ENCODE results near the gene PHLDA1. TPM values are rescaled to one million over a fixed set of nuclear protein-coding genes. Genes with fewer than 3 reads are reported as not detected.
"Not testable (repeated sequence)": the region's sequence is repeated elsewhere in the genome, so short reads cannot be mapped to it uniquely, and the experiment has no call there.

The PHLDA1 gene
- total RNA-seq, 1 donor from 2014 or later, result 147 TPM

DNA sequence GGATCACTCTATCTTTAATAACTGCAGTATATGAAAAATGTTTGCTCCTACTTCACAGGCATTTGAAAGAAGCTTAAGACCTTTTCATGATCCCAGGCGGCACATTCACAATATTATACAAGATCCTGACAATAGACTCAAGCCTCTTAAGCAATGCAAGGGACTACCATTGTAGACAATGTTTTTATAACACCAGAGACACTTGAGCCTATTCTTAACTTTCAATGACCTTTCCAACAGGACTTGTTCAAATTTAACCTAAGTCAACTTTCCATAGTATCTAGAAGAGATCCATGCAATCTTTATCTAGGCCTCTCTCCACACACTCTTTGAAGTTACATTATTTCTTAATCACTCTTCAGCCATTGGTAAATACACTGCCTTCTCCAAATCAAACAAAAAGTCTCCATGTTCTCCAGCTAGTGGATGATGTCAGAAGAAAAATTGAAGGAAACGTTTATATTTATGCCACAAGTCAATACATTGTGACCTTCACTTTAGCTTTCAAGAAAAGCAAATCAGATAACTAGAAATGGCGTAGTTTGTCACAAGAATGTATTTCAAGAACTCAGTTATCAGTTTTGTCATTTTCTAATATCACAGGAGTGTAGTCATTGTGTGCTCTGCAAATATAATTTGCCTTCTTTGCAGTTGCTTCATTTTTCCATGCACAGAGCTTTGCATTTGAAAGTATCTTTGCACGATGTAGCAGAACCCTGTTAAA, 41.2 kb downstream of the PHLDA1 start:
- no peak for DNase-seq (ENCODE audit: extremely low read depth, low read depth, low spot score)

DNA sequence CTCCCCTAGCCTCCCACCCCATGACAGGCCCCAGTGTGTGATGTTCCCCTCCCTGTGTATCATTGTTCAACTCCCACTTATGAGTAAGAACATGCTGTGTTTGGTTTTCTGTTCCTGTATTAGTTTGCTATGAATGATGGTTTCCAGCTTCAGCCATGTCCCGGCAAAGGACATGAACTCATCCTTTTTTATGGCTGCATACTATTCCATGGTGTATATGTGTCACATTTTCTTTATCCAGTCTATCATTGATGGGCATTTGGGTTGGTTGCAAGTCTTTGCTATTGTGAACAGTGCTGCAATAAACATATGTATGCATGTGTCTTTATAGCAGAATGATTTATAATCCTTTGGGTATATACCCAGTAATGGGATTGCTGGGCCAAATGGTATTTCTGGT, 43.9 kb downstream of the PHLDA1 start:
- not testable (repeated sequence) for DNase-seq (ENCODE audit: extremely low read depth, low read depth, low spot score)

DNA sequence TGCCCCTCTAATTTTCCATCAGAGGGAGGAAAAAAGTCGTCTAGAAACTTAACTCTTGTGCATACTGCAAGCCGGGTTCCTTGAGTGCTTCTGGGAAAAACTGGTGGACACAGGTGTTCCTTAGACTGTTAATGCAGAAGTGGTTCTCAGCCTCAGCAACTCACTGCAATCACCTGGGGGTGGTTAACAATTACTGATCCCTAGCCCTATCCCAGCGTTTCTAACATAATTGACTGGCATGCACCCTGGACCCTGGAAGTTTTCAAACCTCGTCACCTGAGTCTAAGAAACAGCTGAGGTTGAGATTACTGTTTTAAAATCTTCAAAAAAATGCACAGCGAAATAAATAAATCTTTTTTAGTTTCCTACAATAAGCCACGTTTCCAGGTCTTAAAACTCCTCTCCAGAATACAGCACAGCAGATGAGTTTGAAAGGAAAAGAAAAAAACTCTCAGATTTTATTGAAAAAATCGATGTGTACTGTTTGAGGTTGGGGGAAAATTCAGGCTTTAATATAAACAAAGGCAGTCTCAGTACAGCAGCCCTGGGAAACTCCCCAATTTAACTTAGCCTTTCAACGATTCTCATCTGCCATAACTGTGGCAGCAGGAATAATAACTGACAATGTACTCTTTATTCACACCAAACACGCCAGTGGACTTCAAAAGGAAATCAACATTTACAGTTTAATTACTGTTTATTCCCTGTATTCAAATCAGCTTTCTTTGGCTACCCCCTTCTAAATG, 45.4 kb downstream of the PHLDA1 start:
- no peak for DNase-seq (ENCODE audit: extremely low read depth, low read depth, low spot score)

DNA sequence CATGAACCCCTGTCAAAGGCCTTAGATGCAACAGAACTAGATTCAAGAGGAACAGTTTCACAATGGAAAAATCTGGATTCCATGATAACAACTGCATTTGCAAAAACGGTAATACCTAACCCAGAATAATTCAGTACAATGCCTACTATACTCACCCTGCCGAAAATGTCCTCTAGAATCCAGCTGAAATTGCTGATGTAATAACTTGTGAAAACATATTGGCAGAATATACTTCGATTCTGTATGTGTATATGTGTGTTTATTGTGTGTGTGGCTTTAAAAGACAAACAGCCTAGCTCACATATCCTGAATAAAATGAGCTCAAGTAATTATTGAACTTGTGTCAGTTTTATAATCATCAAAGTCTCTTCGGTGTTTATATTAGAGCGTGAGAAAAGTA, 46.0 kb downstream of the PHLDA1 start:
- no peak for DNase-seq (ENCODE audit: extremely low read depth, low read depth, low spot score)

DNA sequence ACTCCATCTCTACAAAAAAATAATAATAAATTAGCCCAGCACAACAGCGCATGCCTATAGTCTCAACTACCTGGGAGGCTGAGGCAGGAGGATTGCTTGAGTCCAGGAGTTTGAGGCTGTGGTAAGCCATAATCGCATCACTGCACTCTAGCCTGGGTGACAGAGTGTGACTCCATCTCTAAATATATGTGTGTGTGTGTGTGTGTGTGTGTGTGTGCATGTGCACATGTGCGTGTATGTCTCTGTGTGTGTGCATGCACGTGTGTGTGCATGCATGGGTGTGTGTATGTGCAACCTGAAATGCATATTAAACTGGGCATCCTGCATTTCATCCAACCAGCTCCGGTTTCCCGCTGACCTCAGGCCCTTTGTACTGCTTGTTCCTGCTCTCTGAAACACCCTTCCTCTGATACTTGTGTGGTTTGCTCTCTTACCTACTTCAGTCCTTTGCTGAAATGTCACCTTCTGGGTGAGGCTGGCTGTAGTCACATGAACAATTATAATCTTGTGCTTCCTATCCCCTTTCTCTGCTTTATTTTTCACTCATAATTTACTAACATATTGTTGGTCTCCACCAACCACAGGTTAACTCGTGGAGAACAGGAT, 46.9 kb downstream of the PHLDA1 start:
- no peak for DNase-seq (ENCODE audit: extremely low read depth, low read depth, low spot score)

DNA sequence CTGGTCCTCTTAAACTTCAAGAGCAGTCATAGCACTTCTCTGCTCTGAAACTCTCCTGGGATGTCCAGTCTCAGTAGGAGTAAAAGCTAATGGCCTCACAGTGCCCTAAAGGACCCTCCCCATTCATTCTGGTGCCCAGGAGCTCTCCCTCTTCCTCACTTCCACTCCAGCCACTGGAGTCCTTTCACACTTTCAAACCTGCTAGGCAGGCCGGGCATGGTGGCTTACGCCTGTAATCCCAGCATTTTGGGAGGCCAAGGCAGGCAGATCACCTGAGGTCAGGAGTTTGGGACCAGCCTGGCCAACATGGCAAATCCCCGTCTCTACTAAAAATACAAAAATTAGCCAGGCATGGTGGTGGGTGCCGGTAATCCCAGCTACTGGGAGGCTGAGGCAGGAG, 47.7 kb downstream of the PHLDA1 start:
- DNase-seq (ENCODE audit: extremely low read depth, low read depth, low spot score), result not testable (repeated sequence)

DNA sequence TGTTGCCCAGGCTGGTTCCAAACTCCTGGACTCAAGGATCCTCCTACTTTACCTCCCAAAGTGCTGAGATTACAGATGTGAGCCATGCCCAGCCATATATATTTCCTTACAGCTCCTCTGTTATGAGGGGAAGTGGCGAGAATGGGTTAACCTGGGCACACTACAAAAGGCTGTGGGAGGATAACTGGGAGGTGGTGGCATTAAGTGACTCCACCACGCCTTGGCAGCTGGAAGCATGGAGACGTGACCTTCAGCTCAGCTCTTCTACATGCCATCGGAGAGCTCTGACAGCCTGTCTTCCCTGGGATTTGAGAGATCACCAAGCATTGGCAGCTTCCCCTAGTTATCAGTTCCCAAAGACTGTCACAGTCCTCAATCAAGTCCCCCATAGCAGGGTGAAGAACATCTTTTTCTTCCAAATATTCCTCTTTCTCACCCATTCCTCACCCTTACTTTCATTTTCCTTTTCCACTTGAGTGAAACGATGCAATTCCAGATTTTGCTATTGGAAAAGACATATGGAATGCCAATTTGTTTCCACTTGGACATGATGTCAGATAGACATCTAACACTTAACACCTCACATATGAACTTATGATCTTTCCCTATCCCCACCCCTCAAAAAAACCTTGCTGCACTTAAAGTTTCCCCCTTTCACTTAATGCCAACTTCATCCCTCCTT, 48.5 kb downstream of the PHLDA1 start:
- no peak for DNase-seq (ENCODE audit: extremely low read depth, low read depth, low spot score)

DNA sequence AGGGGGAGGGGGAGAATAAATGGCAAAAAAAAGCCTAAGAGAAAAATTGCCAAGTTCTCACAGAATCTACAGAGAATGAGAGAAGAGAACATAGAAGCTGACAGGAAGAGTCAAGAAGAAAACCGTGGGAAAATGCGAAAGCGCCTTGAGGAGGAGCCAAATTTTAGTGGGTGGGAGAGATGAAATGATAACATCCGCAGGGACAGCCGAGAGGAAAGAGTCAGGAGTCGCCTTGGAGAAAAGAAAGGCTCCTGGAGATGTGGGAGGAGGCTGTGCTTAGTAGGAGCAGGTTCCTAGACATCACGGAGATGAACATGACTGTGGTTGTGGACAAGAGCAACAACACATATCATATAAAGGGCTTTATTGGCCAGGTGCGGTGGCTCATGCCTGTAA, 49.4 kb downstream of the PHLDA1 start:
- DNase-seq (ENCODE audit: extremely low read depth, low read depth, low spot score), result no peak

DNA sequence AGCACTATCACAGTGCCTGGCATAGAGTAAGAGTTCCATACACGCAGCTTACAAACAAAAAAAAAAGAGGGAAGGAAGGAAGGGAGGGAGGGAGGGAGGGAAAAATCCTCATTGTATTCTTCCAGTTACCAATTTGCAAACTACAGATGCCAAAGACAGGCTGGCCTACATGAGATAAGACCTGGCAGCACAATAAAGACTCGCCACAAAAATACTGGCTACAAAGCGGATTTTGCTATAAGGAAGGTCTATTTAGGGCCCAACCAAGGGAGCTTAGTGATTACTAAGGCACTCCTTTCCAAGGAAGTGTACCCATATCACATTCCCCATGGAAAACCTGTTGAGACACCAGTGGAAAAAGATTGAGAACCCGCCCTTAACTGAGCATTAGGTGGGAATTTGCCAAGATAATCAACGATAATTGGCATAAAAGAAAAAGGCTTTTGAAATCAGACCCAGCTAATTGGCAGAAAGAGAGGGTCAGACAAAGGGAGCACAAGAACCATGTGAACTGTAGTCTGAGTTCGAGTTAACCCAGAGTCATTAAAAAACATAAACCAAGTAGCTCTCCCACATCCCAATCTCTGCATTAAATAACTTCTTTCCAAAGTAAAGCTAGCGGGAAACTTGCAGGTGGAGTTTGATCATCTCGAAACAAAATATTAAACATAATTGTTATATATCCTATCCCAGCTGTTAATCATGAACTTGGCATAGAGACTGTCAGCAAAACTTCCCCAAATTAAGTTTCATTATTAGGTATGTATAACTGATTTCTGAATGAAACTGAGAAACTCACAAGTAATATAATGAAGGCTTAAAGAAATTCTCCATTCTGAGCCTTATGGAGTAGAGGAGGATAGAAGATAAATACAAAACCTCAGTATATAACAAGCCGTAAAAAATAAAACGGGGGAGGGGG, 50.1 kb downstream of the PHLDA1 start:
- DNase-seq (ENCODE audit: extremely low read depth, low read depth, low spot score), result no peak

DNA sequence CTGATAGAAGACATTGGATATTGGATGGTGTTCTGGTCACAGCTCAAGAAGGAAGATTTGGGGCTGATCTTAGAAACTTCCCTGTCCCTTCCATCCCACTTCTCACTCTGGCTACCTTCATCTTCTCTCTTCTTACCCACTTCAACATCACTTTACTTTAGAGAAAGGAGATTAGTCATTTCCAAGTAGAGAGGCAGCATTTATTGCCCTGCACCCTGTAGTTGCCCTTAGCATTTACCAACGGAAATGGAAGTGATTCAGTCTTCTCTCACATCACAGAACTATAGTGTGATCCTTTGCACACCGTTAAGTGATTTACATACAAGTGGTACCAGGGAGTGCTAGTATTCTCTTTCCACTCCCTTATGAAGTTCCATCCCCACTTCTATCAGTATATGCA, 52.4 kb downstream of the PHLDA1 start:
- peak; percentile 73 for DNase-seq (ENCODE audit: extremely low read depth, low read depth, low spot score)

DNA sequence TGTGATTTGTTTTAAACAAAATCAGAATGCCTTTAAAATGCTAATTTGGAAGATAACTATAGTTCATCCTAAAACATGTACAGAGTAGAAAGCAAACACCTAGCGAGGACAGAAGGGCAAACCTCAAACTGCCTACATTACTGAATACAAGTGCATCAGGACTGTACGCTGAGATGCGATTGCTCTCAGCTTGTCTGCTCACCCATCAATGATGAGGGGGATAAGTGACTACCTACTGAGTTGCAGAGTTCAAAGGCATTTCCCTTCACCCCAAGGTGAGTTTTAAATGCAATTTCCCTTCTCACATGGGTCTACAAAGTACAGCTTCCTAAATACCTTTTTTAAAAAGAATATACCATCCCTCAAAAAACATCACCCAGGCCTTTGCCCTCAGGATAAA, 52.9 kb downstream of the PHLDA1 start:
- no peak for DNase-seq (ENCODE audit: extremely low read depth, low read depth, low spot score)

DNA sequence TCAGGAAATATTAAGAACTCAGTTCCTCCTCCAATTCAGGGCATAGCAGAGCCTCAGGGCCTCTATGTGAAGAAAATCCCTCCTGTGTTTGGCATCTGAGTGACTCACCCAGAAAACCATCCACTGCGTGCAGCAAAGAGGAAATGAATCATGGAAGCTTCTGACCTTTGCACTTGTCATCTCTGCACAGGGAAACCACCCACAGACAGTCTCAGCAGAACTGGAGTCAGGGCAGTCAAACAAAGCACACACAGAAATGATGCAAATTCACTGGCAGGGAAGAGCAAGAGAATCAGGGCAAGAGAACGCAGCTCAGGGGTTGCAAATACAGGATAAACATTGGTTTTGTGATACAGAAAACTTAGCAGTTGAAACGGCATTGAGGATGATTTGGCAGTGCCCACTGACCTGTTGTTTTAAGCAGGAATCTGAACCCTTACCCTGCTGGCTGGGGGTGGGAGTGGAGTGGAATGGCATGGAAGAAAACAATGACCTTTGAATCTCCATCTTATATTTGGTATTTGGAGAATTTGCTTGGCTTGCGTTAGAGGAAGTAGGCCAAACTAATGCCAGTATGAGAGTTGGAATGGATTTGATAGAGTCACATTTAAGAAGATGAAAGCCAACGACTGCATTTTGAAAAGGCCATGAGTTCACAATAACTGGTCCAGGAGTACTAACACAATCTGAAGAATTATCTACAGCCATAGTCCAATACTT, 53.5 kb downstream of the PHLDA1 start:
- DNase-seq (ENCODE audit: extremely low read depth, low read depth, low spot score), result peak; percentile 100

DNA sequence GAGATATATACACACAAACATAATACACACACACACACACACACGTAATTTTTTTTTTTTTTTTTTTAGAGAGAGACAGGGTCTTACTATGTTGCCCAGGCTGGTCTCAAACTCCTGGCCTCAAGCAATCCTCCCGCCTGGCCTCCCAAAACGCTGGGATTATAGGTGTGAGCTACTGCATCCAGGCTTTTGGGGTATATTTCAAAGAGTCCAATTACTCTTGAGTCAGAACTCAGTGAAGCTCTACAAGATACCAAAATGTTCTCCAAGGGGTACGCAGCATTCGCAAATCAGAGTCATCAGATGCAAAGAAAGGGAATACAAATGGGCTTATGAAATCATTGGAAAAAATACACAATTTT, 54.0 kb downstream of the PHLDA1 start:
- DNase-seq (ENCODE audit: extremely low read depth, low read depth, low spot score), result no peak

DNA sequence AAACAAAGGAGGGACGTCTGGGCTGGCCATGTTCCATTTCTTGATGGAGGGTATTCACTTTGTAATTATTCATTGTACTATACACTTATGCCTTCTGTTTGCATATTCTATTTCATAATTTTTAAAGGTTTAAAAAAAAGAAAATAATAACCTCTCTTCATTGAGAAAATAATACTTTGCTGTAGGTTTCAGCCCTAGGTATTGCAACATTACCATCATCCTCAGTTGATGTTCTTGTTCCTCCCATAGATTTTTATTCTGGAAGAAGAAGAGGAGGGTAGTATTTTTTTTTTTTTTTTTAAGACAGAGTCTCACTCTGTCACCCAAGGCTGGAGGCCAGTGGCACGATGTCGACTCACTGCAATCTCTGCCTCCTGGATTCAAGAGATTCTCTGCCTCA, 54.7 kb downstream of the PHLDA1 start:
- DNase-seq (ENCODE audit: extremely low read depth, low read depth, low spot score), result no peak

DNA sequence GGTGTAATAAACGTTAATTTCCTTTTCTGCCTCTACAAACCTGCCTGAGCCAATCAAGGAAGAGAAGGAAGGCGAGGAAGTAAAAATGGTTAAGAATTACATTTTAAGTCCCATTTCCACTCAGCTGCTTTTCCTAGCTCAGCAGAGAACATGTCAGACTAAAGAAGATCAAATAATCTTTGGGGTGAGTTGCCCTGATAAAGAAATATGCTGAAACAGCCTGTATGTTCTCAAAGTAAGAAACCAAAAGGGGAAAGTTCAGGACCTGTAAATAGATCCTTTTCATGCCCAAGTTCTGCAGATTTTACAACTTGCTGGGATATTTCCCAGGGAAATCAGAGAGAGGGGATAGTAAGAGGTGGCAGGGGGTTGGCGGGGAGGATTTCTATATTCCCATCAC, 55.5 kb downstream of the PHLDA1 start:
- no peak for DNase-seq (ENCODE audit: extremely low read depth, low read depth, low spot score)

DNA sequence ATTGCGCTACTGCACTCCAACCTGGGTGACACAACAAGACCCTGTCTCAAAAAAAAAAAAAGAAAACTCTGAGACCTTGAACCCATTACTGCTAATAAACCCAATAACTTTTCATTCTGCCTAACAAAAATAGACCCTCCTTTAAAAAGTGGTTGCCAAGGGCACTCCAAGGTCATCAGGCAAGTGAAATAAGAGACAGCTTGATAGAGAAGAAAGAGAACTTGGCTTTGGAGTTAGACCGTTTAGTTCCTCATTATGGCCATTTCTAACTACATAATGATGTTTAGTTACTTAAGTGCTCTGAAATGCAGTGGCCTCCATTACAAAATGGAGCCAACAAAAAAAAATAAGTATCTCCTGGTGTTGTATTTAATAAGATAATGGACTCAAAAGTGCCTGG, 55.9 kb downstream of the PHLDA1 start:
- no peak for DNase-seq (ENCODE audit: extremely low read depth, low read depth, low spot score)
